Transverse colon (tissue), 4 donors: ENCODE measurements around the gene PRKCZ. TPM values are rescaled to one million over a fixed set of nuclear protein-coding genes. Genes with fewer than 3 reads are reported as not detected.

Experiments
- DNase-seq: peaks from one replicate; pipeline ENCODE4 v3.0.0-alpha.2; 2019
- H3K27ac ChIP-seq, 4 donors: fragments of 200-600 bp; sonication (generic); 2 replicates each; pipeline ENCODE4 v1.5.1; 2016 to 2018; ENCODE audit warnings: inconsistent platforms in 4 of 4
- H3K27me3 ChIP-seq: fragments of 200-600 bp; sonication (generic); 2 replicates; pipeline ENCODE4 v1.5.1; 2017; ENCODE audit warnings: inconsistent platforms
- H3K36me3 ChIP-seq, 4 donors: fragments of 200-600 bp; sonication (generic); 2 replicates each; pipeline ENCODE4 v1.5.1; 2017 to 2019; ENCODE audit warnings: inconsistent platforms in 4 of 4
- H3K4me1 ChIP-seq, 4 donors: fragments of 200-600 bp; sonication (generic); 2 replicates each; pipeline ENCODE4 v1.5.1; 2017 to 2020; ENCODE audit warnings: inconsistent platforms in 4 of 4
- H3K4me3 ChIP-seq, 4 donors: fragments of 200-600 bp; sonication (generic); 1 replicate in 1 of 4; 2 replicates in 3 of 4; pipeline versions ENCODE4 v1.5.1 to v1.6.1; 2017 to 2019; ENCODE audit warnings: inconsistent platforms in 4 of 4
- H3K9me3 ChIP-seq, 2 donors: fragments of 200-600 bp; sonication (generic); 2 replicates each; pipeline ENCODE4 v1.5.1; 2017 to 2019; ENCODE audit warnings: inconsistent platforms in 2 of 2
- EP300 ChIP-seq: sonication (generic); formaldehyde crosslinking; IDR thresholded peaks from one replicate; pipeline ENCODE4 v1.6.1; 2017; ENCODE audit warnings: antibody characterized with exemption, low read depth
- POLR2A ChIP-seq: fragments of 450-650 bp; IDR thresholded peaks from one replicate; pipeline ENCODE4 v1.6.1; 2016; ENCODE audit warnings: antibody characterized with exemption, mild to moderate bottlenecking, moderate library complexity
- POLR2AphosphoS5 ChIP-seq, 3 donors: sonication (generic); formaldehyde crosslinking; IDR thresholded peaks; one replicate each; pipeline ENCODE4 v1.6.1; 2016; ENCODE audit warnings: antibody characterized with exemption in 3 of 3
- WGBS, 2 donors: methylation state at CpG; one replicate each; pipeline ENCODE4 v1.1.5; 2018; ENCODE audit warnings: low coverage in 1 of 2; 5-methylcytosine and 5-hydroxymethylcytosine counted together
- in situ Hi-C, 4 donors: fragments of 200-750 bp; cut with MboI; loops; one replicate each; pipeline versions ENCODE4 v1.15.0 to v1.15.1; 2017; ENCODE audit warnings: low sequenced_read_pairs in 3 of 4, low pct_ligation_motif_present in 1 of 4, low pct_unique_long_range_greater_than_20kb in 1 of 4
- intact Hi-C: fragments of 100-400 bp; cut with DNase I; formaldehyde crosslinking; loops from one replicate; pipeline ENCODE4 v1.15.1; 2023; ENCODE audit warnings: low total_unique reads
- total RNA-seq, 4 donors: library from RNA; depleted of rRNA; stranded (reverse); fragments of >200 nt; gene quantifications; one replicate each; pipeline ENCODE4 v1.1.0, GENCODE V29; 2016
- TF ChIP-seq, protein P1 (sequence below), 5 experiments: fragments of 200-600 bp in 3 of 5; fragments of 450-650 bp in 2 of 5; sonication (generic) in 3 of 5; IDR thresholded peaks; 1 replicate in 2 of 5; 2 replicates in 3 of 5; pipeline ENCODE4 v1.5.1; 2016 to 2017; ENCODE audit warnings: antibody characterized with exemption in 5 of 5, inconsistent platforms in 3 of 5, mild to moderate bottlenecking in 2 of 5, moderate library complexity in 1 of 5

The PRKCZ gene
- total RNA-seq, 4 donors from 2014 or later, result 48.6 to 96.7 (median 54.4) TPM

DNA sequence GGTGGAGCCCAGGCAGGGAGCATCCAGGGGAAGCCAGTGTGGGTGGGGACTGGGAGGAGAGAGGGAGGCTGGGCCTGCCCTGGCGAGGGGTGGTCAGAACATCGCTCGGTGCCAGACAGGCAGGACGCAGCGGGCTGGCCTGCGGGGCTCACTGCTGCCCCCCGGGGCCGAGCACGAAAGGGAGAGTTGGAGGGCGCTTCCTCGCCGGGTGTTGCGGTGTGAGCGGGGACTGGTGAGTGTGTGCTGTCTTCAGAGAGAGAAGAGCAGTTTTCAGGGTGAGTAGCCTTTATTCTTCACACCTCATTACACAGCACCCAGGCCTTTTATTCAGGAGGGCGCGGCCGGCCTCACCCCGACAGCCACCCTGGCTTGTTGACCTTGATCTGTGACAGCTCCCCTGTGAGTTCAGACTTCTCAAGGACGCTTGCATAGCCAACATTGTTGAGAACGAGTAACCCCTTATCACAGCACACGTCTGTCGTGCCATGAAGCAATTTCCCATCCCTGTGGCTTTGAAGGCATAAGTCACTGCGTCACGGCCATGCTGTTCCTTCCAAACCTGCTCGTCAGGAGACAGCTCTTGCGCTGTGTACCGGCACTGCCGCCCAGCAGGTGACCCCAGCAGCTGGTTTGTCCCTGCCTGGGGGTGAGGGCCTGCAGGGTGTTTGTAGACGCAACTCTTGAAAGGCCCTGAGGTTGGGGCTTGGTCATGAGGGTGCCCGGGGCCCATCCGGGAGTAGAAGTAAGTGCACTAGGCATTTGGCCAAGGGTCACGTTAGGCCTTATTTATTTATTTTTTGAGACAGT, 54.6 kb downstream of the PRKCZ start:
- 75 to 80% methylated on average over 4 to 31 of the region's 32 CpGs for WGBS, 2 donors

DNA sequence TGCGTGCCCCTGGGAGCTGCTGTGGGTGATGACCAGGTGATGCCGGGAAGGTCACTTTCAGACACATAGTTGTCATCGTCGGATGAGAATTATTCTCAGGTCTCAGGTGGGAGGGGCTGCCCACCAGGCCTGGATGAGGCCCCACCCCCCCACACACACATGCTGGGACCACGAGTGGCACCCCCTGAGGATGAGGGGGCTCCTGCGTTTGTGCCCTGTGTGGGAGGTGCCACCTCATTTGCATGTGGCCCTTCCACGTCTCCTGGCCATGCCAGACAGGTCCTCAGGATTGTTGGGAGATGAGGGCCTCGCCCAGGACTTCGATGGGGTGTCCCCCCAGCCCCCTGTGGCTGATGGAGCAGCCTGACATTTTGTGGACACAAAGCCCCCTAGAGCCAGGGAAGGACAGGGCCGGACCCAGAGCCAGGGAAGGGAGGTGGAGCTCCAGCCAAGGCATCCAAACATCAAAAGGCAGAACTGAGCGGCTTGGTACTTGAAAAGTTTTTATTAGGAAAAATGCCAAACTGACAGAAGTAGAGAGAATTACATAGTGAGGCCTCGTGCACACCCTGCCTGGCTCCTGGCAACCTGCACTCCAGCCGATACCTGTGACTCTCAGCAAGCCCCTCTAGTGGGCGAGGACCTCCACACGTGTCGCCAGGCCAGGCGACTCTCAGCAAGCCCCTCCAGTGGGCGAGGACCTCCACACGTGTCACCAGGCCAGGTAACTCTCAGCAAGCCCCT, 55.7 kb downstream of the PRKCZ start:
- in situ Hi-C loops (no loop called here), intact Hi-C loops (no loop called here)
- 89 to 96% methylated on average over 3 to 19 of the region's 19 CpGs for WGBS, 2 donors
- Histone ChIP-seq H3K4me3 (no peak overlapping the region), H3K36me3 (no peaks in the 10 kb centered on the region), H3K9me3 (no peaks in the 10 kb centered on the region), H3K27me3 (no peaks in the 10 kb centered on the region), H3K27ac (no peak overlapping the region), H3K4me1 (no peaks in the 10 kb centered on the region)
- TF ChIP-seq POLR2AphosphoS5 (IDR thresholded peaks at IDR 0.05) (no peak), POLR2A (no peak), EP300 (no peak)
- TF ChIP-seq, protein P1, sequence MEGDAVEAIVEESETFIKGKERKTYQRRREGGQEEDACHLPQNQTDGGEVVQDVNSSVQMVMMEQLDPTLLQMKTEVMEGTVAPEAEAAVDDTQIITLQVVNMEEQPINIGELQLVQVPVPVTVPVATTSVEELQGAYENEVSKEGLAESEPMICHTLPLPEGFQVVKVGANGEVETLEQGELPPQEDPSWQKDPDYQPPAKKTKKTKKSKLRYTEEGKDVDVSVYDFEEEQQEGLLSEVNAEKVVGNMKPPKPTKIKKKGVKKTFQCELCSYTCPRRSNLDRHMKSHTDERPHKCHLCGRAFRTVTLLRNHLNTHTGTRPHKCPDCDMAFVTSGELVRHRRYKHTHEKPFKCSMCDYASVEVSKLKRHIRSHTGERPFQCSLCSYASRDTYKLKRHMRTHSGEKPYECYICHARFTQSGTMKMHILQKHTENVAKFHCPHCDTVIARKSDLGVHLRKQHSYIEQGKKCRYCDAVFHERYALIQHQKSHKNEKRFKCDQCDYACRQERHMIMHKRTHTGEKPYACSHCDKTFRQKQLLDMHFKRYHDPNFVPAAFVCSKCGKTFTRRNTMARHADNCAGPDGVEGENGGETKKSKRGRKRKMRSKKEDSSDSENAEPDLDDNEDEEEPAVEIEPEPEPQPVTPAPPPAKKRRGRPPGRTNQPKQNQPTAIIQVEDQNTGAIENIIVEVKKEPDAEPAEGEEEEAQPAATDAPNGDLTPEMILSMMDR (IDR thresholded peaks at IDR 0.05), result no peak
- DNase-seq, result no peak

More for the DNA sequence above, 54.6 kb downstream of the PRKCZ start:
- Histone ChIP-seq H3K4me3 (no peak overlapping the region), H3K27ac (peak overlapping the region in 1 of 4 donors; percentile 15), H3K4me1 (no peaks in the 10 kb centered on the region), H3K36me3 (no peaks in the 10 kb centered on the region), H3K27me3 (no peaks in the 10 kb centered on the region), H3K9me3 (no peaks in the 10 kb centered on the region)
- in situ Hi-C loops (no loop called here), intact Hi-C loops (no loop called here)
- no peak for DNase-seq
- TF ChIP-seq, protein P1 (IDR thresholded peaks at IDR 0.05), result no peak
- TF ChIP-seq EP300 (no peak), POLR2A (no peak), POLR2AphosphoS5 (IDR thresholded peaks at IDR 0.05) (no peak)

DNA sequence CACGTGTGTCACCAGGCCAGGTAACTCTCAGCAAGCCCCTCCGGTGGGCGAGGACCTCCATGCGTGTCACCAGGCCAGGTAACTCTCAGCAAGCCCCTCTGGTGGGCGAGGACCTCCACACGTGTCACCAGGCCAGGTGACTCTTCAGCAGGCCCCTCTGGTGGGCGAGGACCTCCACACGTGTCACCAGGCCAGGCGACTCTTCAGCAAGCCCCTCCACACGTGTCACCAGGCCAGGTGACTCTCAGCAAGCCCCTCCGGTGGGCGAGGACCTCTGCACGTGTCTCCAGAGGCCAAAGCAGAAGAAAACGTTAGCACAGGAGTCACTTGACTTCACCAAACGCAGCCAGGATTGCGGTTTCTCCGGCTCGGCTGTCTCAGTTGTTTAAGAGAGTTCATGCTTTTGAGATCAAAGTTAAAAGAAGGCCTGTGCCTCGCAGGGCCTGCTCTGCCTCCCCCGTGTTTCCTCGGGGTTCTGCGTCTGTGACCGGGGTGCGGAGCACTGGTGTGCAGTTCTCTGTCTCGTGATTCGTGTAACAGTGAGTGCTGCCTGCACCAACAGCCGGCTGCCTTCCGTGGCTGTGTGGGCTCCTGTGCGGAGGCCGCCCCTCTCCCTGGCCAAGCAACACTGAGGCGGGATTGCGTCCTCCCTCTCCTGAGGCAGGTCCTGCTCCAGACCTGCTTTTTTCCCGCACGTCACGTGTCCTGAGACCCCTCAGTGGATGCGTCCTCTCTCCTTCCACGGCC, 56.6 kb downstream of the PRKCZ start:
- TF ChIP-seq, protein P1 (IDR thresholded peaks at IDR 0.05), result no peak
- no peak for TF ChIP-seq POLR2AphosphoS5 (IDR thresholded peaks at IDR 0.05)
- TF ChIP-seq EP300, result no peak
- intact Hi-C loops, result no loop called here
- in situ Hi-C loops, result no loop called here
- Histone ChIP-seq H3K27ac (no peak overlapping the region), H3K36me3 (no peaks in the 10 kb centered on the region), H3K9me3 (no peaks in the 10 kb centered on the region), H3K4me1 (no peaks in the 10 kb centered on the region), H3K27me3 (no peaks in the 10 kb centered on the region), H3K4me3 (no peak overlapping the region)
- WGBS, 2 donors, result 86 to 100% methylated on average over 3 to 37 of the region's 37 CpGs
- no peak for DNase-seq
